ENCODE results near the gene SZRD1. TPM values are rescaled to one million over a fixed set of nuclear protein-coding genes. Genes with fewer than 3 reads are reported as not detected.

Gene SZRD1
- total and polyA plus RNA-seq, 2 donors (not counting 1 experiment from before 2014, with no cell fraction given) = 92.4 to 110 TPM

- 84% methylated on average over 2 of the region's 3 CpGs for WGBS (ENCODE audit: insufficient coverage)
- ATAC-seq (ENCODE audit: low read depth) = no peak
- Mint-ChIP-seq H3K27me3 (no peaks in the 10 kb centered on the region), H3K4me3 (no peak within 1 kb of the TSS), H3K4me1 (peaks cover 32% of the 10 kb centered on the region), H3K27ac (no peak within 1 kb of the TSS), H3K9me3 (ENCODE audit: insufficient read depth) (no peaks in the 10 kb centered on the region)
- no peaks in the 10 kb centered on the region for H3K27me3 ChIP-seq (replicated peaks in 1 of 4; ENCODE audit: control extremely low read depth in 1 of 4, control insufficient read depth in 3 of 4, insufficient read depth in 4 of 4, low read length in 3 of 4)
- H3K9ac ChIP-seq (ENCODE audit: low read length) = no peak within 1 kb of the TSS
- H3K4me2 ChIP-seq (replicated peaks; ENCODE audit: low read depth, low read length, poor library complexity, severe bottlenecking) = no peak within 1 kb of the TSS
- H3K9me3 ChIP-seq (ENCODE audit: control extremely low read depth in 1 of 3, control insufficient read depth in 2 of 3, insufficient read depth in 1 of 3, low read length in 2 of 3) = peaks cover 0 to 3% (median 0%) of the 10 kb centered on the region in 3 donors
- H3K36me3 ChIP-seq (replicated peaks in 1 of 2; ENCODE audit: control extremely low read depth in 1 of 2, control insufficient read depth in 1 of 2, extremely low read depth in 1 of 2, insufficient read depth in 2 of 2, low read length in 1 of 2) = peaks cover 0 to under 1% of the 10 kb centered on the region in 2 experiments
- no peak within 1 kb of the TSS for H2AFZ ChIP-seq (ENCODE audit: insufficient read depth, low read depth, low read length, poor library complexity, severe bottlenecking)
- no peak within 1 kb of the TSS for H3K4me3 ChIP-seq (ENCODE audit: control extremely low read depth in 1 of 5, extremely low read depth in 1 of 5, insufficient read depth in 1 of 5, low read depth in 2 of 5, low read length in 4 of 5)
- H3K79me2 ChIP-seq (ENCODE audit: control insufficient read depth, insufficient read depth, low read length) = peaks cover 16% of the 10 kb centered on the region
- peaks cover 14 to 27% of the 10 kb centered on the region in 2 donors for H3K4me1 ChIP-seq (ENCODE audit: control insufficient read depth in 2 of 2, insufficient read depth in 2 of 2, low read length in 2 of 2)
- CTCF ChIA-PET = interaction anchor here (0.7 kb wide), 1 partner anchor 27 kb away, joined by 3 read pairs; no protein-coding TSS in a partner anchor
- TF ChIP-seq EZH2 (IDR thresholded peaks at IDR 0.05; ENCODE audit: borderline replicate concordance, insufficient read depth, low read depth, low read length, poor library complexity, severe bottlenecking) (no peak), CTCF (IDR thresholded peaks at IDR 0.05) (no peak)
- H3K27ac ChIP-seq (ENCODE audit: low read length in 2 of 2) = no peak within 1 kb of the TSS
- H4K20me1 ChIP-seq (ENCODE audit: control insufficient read depth, insufficient read depth, low read length, poor library complexity, severe bottlenecking) = peaks cover 9% of the 10 kb centered on the region
- intact Hi-C loops (cut with micrococcal nuclease) = no loop called here
- DNase-seq = no peak
- POLR2A ChIA-PET = no interaction called here
Measured at GRCh38 chr1:16436946-16437474, 70.0 kb downstream of the SZRD1 start, which contains the start of gene SPATA21. SPATA21 (minus strand) TSS chr1:16437424; CDS start chr1:16431371, 6,053 bp downstream.

GRCh38 chr1:16438516-16438915, 71.5 kb downstream of the SZRD1 start:
- TF ChIP-seq EZH2 (IDR thresholded peaks at IDR 0.05; ENCODE audit: borderline replicate concordance, insufficient read depth, low read depth, low read length, poor library complexity, severe bottlenecking) = no peak
- no peak for TF ChIP-seq CTCF (IDR thresholded peaks at IDR 0.05)
- intact Hi-C loops (cut with micrococcal nuclease) = no loop called here
- H3K9me3 Mint-ChIP-seq (ENCODE audit: insufficient read depth) = no peaks in the 10 kb centered on the region
- peaks cover 0 to 11% of the 10 kb centered on the region in 2 experiments for H3K36me3 ChIP-seq (replicated peaks in 1 of 2; ENCODE audit: control extremely low read depth in 1 of 2, control insufficient read depth in 1 of 2, extremely low read depth in 1 of 2, insufficient read depth in 2 of 2, low read length in 1 of 2)
- peaks cover 31% of the 10 kb centered on the region for H3K79me2 ChIP-seq (ENCODE audit: control insufficient read depth, insufficient read depth, low read length)
- H3K4me1 ChIP-seq (ENCODE audit: control insufficient read depth in 2 of 2, insufficient read depth in 2 of 2, low read length in 2 of 2) = peaks cover 17 to 29% of the 10 kb centered on the region in 2 donors
- no peak overlapping the region for H2AFZ ChIP-seq (ENCODE audit: insufficient read depth, low read depth, low read length, poor library complexity, severe bottlenecking)
- H3K4me3 Mint-ChIP-seq = no peak overlapping the region
- CTCF ChIA-PET = interaction anchor here (0.7 to 2.0 kb wide), 3 partner anchors 13 to 51 kb away, joined by 3 to 5 read pairs (median 3); no protein-coding TSS in a partner anchor
- WGBS (ENCODE audit: insufficient coverage) = 100% methylated on average over 1 of the region's 2 CpGs
- no peak overlapping the region for H3K4me2 ChIP-seq (replicated peaks; ENCODE audit: low read depth, low read length, poor library complexity, severe bottlenecking)
- DNase-seq (no peak), ATAC-seq (ENCODE audit: low read depth) (no peak)
- peaks cover 28% of the 10 kb centered on the region for H3K4me1 Mint-ChIP-seq
- peaks cover 24% of the 10 kb centered on the region for H4K20me1 ChIP-seq (ENCODE audit: control insufficient read depth, insufficient read depth, low read length, poor library complexity, severe bottlenecking)
- no peak overlapping the region for H3K9ac ChIP-seq (ENCODE audit: low read length)
- peaks cover 0 to 3% (median 0%) of the 10 kb centered on the region in 3 donors for H3K9me3 ChIP-seq (ENCODE audit: control extremely low read depth in 1 of 3, control insufficient read depth in 2 of 3, insufficient read depth in 1 of 3, low read length in 2 of 3)
- H3K27me3 ChIP-seq (replicated peaks in 1 of 4; ENCODE audit: control extremely low read depth in 1 of 4, control insufficient read depth in 3 of 4, insufficient read depth in 4 of 4, low read length in 3 of 4) = no peaks in the 10 kb centered on the region
- POLR2A ChIA-PET = no interaction called here
- no peak overlapping the region for H3K4me3 ChIP-seq (ENCODE audit: control extremely low read depth in 1 of 5, extremely low read depth in 1 of 5, insufficient read depth in 1 of 5, low read depth in 2 of 5, low read length in 4 of 5)
- H3K27ac Mint-ChIP-seq = no peak overlapping the region
- no peak overlapping the region for H3K27ac ChIP-seq (ENCODE audit: low read length in 2 of 2)
- H3K27me3 Mint-ChIP-seq = no peaks in the 10 kb centered on the region

Measured in B cell (primary cell).